MM.1S (cell line): ENCODE measurements around the gene SLC2A1.

Experiments
- CTCF ChIP-seq: fragments of 300-600 bp; sonication (generic); IDR thresholded peaks from 2 replicates; pipeline ENCODE4 v1.5.1; 2016; ENCODE audit warnings: antibody characterized with exemption, low read length, mixed read lengths
- EZH2phosphoT487 ChIP-seq: fragments of 300-600 bp; sonication (generic); IDR thresholded peaks from 2 replicates; pipeline ENCODE4 v1.6.1; 2018; ENCODE audit warnings: antibody characterized with exemption, low read length

- TF ChIP-seq CTCF (no peak), EZH2phosphoT487 (no peak)
These were observed 20.4 kb upstream of the SLC2A1 start for GRCh38 chr1:42979036-42979430.
